Measurements from ENCODE around the gene SERPIND1. TPM values are rescaled to one million over a fixed set of nuclear protein-coding genes. Genes with fewer than 3 reads are reported as not detected.
"Not testable (repeated sequence)": the region's sequence is repeated elsewhere in the genome, so short reads cannot be mapped to it uniquely, and the experiment has no call there.

Gene SERPIND1
- total RNA-seq, 2 donors from 2014 or later, result 0.32 TPM; not detected in 1

- H3K27me3 ChIP-seq, result no peaks in the 10 kb centered on the region
- no peak for DNase-seq
- H3K4me1 ChIP-seq, result no peaks in the 10 kb centered on the region
- no peaks in the 10 kb centered on the region for H3K9me3 ChIP-seq
- H3K36me3 ChIP-seq, result peaks cover 9% of the 10 kb centered on the region
- H3K27ac ChIP-seq, result no peak overlapping the region
- TF ChIP-seq CTCF (IDR thresholded peaks at IDR 0.05), result no peak
- no peak overlapping the region for H3K9ac ChIP-seq (ENCODE audit: low read depth in 2 of 2, low read length in 2 of 2)
- intact Hi-C loops (cut with DNase I), result no loop called here
- no peak overlapping the region for H3K4me3 ChIP-seq
Measured at GRCh38 chr22:20763630-20764470, 10.1 kb upstream of the SERPIND1 start.

- H3K27me3 ChIP-seq, result no peaks in the 10 kb centered on the region
- no peaks in the 10 kb centered on the region for H3K9me3 ChIP-seq
- DNase-seq, result no peak
- no peaks in the 10 kb centered on the region for H3K4me1 ChIP-seq
- H3K4me3 ChIP-seq, result no peak overlapping the region
- peaks cover 9% of the 10 kb centered on the region for H3K36me3 ChIP-seq
- H3K27ac ChIP-seq, result no peak overlapping the region
- TF ChIP-seq CTCF (IDR thresholded peaks at IDR 0.05), result no peak
- no peak overlapping the region for H3K9ac ChIP-seq (ENCODE audit: low read depth in 2 of 2, low read length in 2 of 2)
- intact Hi-C loops (cut with DNase I), result no loop called here
Measured at GRCh38 chr22:20764471-20764720, 9.5 kb upstream of the SERPIND1 start.

- no peaks in the 10 kb centered on the region for H3K27me3 ChIP-seq
Measured at GRCh38 chr22:20764729-20765128, 9.2 kb upstream of the SERPIND1 start.

GRCh38 chr22:20765938-20766337 is 8.0 kb upstream of the SERPIND1 start:
- no peaks in the 10 kb centered on the region for H3K27me3 ChIP-seq
- no peak overlapping the region for H3K9ac ChIP-seq (ENCODE audit: low read depth in 2 of 2, low read length in 2 of 2)
- TF ChIP-seq CTCF (IDR thresholded peaks at IDR 0.05), result no peak
- no peaks in the 10 kb centered on the region for H3K4me1 ChIP-seq
- no peaks in the 10 kb centered on the region for H3K9me3 ChIP-seq
- intact Hi-C loops (cut with DNase I), result no loop called here
- no peak overlapping the region for H3K27ac ChIP-seq
- H3K4me3 ChIP-seq, result no peak overlapping the region
- no peak for DNase-seq
- H3K36me3 ChIP-seq, result peaks cover 9% of the 10 kb centered on the region

More at GRCh38 chr22:20764729-20765128, 9.2 kb upstream of the SERPIND1 start:
- Histone ChIP-seq H3K27ac (no peak overlapping the region), H3K9me3 (no peaks in the 10 kb centered on the region), H3K36me3 (peaks cover 9% of the 10 kb centered on the region), H3K9ac (ENCODE audit: low read depth in 2 of 2, low read length in 2 of 2) (no peak overlapping the region), H3K4me3 (no peak overlapping the region), H3K4me1 (no peaks in the 10 kb centered on the region)
- no peak for TF ChIP-seq CTCF (IDR thresholded peaks at IDR 0.05)
- DNase-seq, result no peak
- intact Hi-C loops (cut with DNase I), result no loop called here

- H3K36me3 ChIP-seq, result peaks cover 9% of the 10 kb centered on the region
- intact Hi-C loops (cut with DNase I), result no loop called here
Measured at GRCh38 chr22:20766530-20766929, 7.4 kb upstream of the SERPIND1 start.

GRCh38 chr22:20769496-20769826 is 4.5 kb upstream of the SERPIND1 start:
- H3K27me3 ChIP-seq; H3K9me3 ChIP-seq; H3K4me3 ChIP-seq; H3K4me1 ChIP-seq; DNase-seq; H3K27ac ChIP-seq; intact Hi-C loops (cut with DNase I); H3K36me3 ChIP-seq; H3K9ac ChIP-seq (ENCODE audit: low read depth in 2 of 2, low read length in 2 of 2): not testable (repeated sequence)

More at GRCh38 chr22:20766530-20766929, 7.4 kb upstream of the SERPIND1 start:
- TF ChIP-seq CTCF (IDR thresholded peaks at IDR 0.05), result no peak
- H3K9me3 ChIP-seq, result no peaks in the 10 kb centered on the region
- DNase-seq, result no peak
- H3K9ac ChIP-seq (ENCODE audit: low read depth in 2 of 2, low read length in 2 of 2), result no peak overlapping the region
- no peak overlapping the region for H3K4me3 ChIP-seq
- H3K27ac ChIP-seq, result no peak overlapping the region
- H3K27me3 ChIP-seq, result no peaks in the 10 kb centered on the region
- H3K4me1 ChIP-seq, result no peaks in the 10 kb centered on the region

Data from colonic mucosa (tissue), 4 donors.